ENCODE measurements around the gene RASSF6. TPM values are rescaled to one million over a fixed set of nuclear protein-coding genes. Genes with fewer than 3 reads are reported as not detected.
"Not testable (repeated sequence)": the region's sequence is repeated elsewhere in the genome, so short reads cannot be mapped to it uniquely, and the experiment has no call there.

The RASSF6 gene
- total RNA-seq, 1 donor from 2014 or later: not detected

- intact Hi-C loops (cut with micrococcal nuclease): no loop called here
These were observed 7.1 kb downstream of the RASSF6 start for GRCh38 chr4:73613130-73613529.

GRCh38 chr4:73612032-73612431 is 8.2 kb downstream of the RASSF6 start:
- intact Hi-C loops (cut with micrococcal nuclease): no loop called here

GRCh38 chr4:73609706-73610105 is 10.5 kb downstream of the RASSF6 start:
- intact Hi-C loops (cut with micrococcal nuclease): no loop called here

DNA sequence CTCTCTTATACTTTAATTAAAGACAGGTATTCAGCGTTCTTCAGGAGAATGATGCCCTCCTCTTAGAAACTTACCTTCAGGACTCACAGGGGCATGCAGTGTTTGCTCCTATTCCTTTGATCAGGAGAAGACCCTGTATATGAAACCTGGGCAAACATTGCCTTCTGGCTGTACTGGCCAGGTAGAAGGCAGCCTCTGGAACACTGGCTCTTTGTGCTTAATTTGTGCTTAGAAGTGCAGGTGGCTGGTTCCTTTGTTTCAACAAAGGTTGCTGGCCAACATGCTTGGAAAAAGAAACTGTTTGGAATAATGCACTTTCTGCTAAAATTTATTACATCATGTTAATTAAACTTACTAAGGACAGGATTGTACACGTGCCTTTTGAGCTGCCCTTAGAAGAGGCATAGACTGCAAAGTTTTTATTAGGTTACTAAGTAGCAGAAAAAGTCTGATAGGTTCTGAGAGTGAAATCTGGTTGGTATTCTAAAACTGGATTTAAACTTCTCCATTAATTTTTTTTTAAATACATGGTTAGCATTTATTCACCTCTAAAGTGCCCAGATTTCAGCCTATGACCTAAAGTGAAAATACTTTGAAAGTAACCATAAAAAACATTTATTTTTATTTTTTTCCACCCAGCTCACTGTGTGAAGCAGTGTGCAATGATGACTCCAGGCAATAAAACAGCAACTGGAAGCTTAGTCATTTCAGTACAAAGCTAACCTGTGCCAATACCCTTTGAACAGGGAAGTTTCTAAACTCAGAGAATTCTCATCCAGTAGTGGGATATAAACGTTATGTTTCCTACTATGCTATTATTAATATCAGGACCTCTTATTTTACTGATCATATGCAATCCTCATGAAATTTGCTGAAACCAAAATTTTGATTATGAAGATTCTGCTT is 11.3 kb downstream of the RASSF6 start:
- intact Hi-C loops (cut with micrococcal nuclease): no loop called here

- intact Hi-C loops (cut with micrococcal nuclease): no loop called here
These were observed 12.7 kb downstream of the RASSF6 start for GRCh38 chr4:73607375-73608033.

GRCh38 chr4:73606465-73606974 is 13.7 kb downstream of the RASSF6 start:
- intact Hi-C loops (cut with micrococcal nuclease): no loop called here

- intact Hi-C loops (cut with micrococcal nuclease): no loop called here
These were observed 16.2 kb downstream of the RASSF6 start for GRCh38 chr4:73603854-73604584.

DNA sequence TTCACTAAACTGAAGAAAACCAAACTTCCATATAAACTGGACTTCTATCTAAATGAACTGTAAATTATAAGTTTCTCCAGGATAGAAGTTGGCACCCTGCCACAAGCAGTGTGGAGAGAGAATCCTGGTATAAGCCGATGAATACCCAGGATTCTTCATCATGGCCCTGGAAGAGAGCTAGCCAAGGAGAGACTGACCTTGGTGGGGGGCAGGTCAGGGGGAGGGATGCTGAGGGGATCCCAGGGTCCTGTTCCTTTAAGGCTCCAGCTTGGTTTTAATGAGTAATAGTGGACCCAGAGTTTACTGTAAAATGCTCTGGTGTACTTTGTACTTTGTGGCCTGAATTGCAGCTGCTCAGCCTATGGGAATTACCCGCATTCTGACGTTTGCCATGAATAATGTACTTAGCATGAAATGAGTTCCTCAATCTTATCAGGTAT is 16.9 kb downstream of the RASSF6 start:
- intact Hi-C loops (cut with micrococcal nuclease): no loop called here

DNA sequence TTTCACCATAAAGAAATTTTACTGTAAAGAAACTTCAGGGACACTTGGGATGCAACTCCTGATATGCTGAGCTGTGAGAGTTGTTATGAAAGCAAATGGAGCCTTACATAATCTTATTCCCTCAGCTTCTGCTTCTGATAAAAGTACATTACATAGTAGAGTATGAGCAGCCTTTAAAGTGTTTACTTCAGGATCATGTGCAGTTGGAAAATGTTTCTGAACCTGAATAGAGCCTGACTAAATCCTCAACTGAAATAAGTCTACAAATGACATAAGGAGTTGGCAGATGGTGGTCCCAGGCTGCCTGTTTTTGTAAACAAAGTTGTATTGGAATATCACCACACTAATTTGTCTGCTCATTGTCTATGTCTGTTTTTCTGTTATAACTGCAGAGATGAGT is 19.3 kb downstream of the RASSF6 start:
- intact Hi-C loops (cut with micrococcal nuclease): no loop called here

DNA sequence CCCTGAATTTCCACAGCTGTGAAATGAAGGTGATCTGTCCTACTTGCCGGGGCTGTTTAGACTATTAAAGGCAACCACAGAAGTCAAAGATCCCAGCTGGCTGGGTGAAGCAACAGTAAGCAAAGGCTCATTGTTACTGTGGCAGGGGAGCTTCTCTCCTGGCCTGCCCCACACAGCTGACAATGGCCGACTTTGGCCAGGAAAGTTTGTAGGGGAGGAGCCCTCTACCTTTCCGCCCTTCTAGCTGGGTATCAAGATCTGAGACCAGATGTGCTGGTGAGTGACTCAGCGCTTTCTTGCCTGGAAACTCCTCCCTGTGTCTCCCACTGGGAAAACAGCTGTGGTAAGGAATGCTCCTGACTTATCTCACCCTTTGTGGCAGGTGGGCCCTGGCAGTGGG is 21.1 kb downstream of the RASSF6 start:
- intact Hi-C loops (cut with micrococcal nuclease): no loop called here

GRCh38 chr4:73597594-73597993 is 22.6 kb downstream of the RASSF6 start:
- intact Hi-C loops (cut with micrococcal nuclease): no loop called here

DNA sequence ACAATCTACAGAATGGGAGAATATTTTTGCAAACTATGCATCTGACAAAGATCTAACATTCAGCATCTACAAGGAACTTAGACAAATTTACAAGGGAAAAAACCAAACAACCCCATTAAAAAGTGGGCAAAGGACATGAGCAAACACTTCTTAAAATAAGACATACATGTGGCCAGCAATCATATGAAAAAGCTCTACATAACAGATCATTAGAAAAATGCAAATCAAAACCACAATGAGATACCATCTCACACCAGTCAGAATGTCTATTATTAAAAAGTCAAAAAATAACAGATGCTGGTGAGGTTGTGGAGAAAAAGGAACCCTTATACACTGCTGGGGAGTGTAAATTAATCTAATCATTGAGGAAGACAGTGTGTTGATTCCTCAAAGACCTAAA is 23.1 kb downstream of the RASSF6 start:
- intact Hi-C loops (cut with micrococcal nuclease): not testable (repeated sequence)

DNA sequence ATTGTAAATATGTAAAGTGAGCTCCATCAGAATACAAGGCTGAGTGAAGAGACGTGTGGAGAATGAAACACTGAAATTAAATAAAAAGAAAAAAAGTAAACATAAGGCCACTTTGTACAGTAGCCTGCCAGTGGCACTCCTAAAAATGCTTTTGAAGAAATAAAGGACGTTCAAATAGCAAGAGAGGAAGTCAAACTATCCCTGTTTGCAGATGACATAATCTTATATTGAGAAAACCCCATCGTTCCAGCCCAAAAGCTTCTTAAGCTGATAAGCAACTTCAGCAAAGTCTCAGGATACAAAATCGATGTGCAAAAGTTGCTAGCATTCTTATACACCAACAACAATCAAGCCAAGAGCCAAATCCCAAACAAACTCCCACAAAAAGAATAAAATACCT is 24.2 kb downstream of the RASSF6 start:
- intact Hi-C loops (cut with micrococcal nuclease): no loop called here

GRCh38 chr4:73593631-73594241 is 26.5 kb downstream of the RASSF6 start:
- intact Hi-C loops (cut with micrococcal nuclease): loop anchor here (1.0 kb wide), 2 partner anchors 60 to 541 kb away; no protein-coding TSS in a partner anchor

- intact Hi-C loops (cut with micrococcal nuclease): no loop called here
These were observed 30.1 kb downstream of the RASSF6 start for GRCh38 chr4:73589887-73590801.

GRCh38 chr4:73589261-73589847 is 30.9 kb downstream of the RASSF6 start:
- intact Hi-C loops (cut with micrococcal nuclease): no loop called here

- intact Hi-C loops (cut with micrococcal nuclease): no loop called here
These were observed 31.6 kb downstream of the RASSF6 start for GRCh38 chr4:73588613-73589012.

GRCh38 chr4:73586666-73587065 is 33.6 kb downstream of the RASSF6 start:
- intact Hi-C loops (cut with micrococcal nuclease): no loop called here

- intact Hi-C loops (cut with micrococcal nuclease): no loop called here
These were observed 34.2 kb downstream of the RASSF6 start for GRCh38 chr4:73586040-73586439.

- intact Hi-C loops (cut with micrococcal nuclease): no loop called here
These were observed 34.9 kb downstream of the RASSF6 start for GRCh38 chr4:73585345-73585744.
